RCC 7860 (cell line): ENCODE measurements around the gene PEBP1.

ENCODE experiments used
- DNase-seq: peaks from one replicate; pipeline ENCODE4 v3.0.0-alpha.2; 2015; ENCODE audit warnings: low spot score
- FAIRE-seq: peaks from 2 replicates; lab custom pipeline; 2012; peaks lifted over from hg19 to GRCh38; lab: Jason Lieb, UNC

PEBP1 gene

DNA sequence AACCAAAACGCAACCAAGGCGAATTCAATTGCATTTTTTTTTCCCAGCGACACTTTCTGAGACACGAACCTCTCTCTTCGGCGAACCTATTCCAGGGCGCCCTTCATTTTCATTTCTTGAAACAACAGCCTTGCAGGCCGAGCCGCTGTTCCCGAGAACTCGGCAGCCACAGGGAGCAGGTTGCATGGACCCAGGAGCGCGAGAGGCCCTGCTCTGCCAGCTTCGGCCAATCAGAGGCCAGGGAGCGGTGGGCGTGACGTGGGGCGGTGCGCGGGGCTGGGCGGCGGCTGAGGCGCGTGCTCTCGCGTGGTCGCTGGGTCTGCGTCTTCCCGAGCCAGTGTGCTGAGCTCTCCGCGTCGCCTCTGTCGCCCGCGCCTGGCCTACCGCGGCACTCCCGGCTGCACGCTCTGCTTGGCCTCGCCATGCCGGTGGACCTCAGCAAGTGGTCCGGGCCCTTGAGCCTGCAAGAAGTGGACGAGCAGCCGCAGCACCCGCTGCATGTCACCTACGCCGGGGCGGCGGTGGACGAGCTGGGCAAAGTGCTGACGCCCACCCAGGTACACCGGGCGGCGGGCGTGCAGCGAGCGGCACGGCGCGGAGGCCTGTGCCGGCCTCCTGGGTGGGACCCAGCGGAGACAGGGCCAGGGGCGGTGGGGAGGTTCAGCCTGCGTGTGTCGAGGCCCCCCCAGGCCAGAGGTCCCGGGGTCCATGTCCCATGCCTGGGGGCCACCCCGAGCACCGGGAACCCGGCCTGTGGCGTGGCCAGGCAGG lies at the start of gene PEBP1:
Gene PEBP1, plus strand, starts transcription at position 337 of the 771 bp plus-strand sequence. Its CDS starts 86 bp downstream, at position 423.
- FAIRE-seq (no peak), DNase-seq (peak; percentile 77)

DNA sequence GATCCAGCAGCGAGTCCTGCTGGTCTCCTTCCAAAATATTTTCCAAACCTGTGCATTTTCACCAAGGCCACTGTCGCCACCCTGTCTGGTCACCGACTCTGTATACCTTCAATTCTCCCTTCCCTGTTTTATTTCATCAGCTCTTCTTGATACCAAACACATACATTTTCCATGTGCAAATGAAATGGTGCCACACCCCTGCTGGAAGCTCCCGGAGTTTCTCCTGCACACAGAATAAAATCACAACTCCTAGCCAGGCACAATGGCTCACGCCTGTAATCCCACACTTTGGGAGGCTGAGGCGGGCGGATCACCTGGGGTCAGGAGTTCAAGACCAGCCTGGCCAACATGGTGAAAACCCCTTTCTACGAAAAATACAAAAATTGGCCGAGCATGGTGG lies 46.1 kb upstream of the PEBP1 start:
- FAIRE-seq (no peak), DNase-seq (no peak)

DNA sequence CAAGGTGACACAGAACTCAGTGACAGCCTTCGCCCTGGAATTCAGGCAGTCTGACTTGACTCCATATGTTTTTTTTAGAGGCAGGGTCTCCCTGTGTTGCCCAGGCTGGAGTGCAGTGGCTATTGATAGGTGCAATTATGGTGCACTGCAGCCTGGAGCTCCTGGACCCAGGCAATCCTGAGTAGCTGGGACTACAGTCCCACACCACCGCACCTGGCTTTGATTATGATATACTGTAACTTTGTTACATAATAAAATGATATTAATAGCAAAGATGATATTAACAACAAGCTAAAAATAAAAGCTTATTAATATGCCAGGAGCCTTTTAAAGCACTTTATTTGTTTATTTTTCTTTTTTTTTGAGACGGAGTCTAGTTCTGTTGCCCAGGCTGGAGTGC lies 41.9 kb upstream of the PEBP1 start:
- FAIRE-seq, result no peak

DNA sequence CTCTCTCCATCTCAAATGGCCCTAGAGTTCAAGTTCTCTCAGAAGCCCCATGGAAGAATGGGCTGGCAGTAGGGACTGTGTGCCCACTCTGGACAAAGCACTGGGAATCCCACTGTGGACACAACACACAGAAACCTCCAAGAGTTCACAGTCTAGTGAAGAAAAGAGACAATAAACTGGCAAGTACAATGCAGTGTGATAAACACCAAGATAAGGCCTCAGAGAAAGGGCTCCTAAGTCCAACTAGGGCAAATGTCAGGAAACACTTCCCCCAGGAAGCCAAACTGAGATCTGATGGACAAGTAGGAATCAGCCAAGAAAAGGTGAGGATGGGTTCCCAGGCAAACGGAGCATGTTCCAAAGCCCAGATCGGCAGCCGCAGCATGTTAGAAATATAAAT lies 37.5 kb upstream of the PEBP1 start:
- DNase-seq (no peak), FAIRE-seq (no peak)

More for the DNA sequence above, 41.9 kb upstream of the PEBP1 start:
- DNase-seq, result no peak

DNA sequence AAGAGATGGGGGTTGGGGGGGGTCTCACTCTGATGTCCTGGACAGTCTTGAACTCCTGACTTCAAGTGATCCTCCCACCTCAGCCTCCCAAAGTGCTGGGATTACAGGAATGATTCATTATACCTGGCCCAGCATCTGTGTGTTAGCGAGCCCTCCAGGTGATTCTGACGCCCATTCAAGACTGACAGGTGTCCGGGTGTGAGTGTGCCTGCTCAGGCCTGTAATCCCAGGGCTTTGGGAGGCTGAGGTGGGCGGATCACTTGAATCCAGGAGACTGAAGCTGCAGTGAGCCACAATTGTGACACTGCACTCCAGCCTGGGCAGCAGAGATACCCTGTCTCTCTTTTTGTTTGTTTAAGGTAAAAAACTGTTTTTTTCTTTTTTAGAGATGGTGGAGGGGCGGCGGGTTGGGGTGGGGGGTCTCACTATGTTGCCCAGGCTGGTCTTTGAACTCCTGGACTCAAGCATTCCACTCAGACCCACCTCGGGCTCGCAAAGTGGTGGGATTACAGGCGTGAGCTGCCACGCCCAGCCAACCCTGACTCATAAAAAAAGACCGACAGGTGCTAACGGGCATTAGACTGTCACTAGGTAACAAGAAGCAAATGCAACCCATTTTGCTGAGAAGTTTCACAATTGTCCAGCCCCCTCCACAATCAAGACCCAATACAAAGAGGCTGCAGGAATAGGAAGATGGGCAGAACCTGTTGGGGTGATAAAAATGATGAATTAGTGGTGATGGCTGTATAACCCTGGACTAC lies 36.8 kb upstream of the PEBP1 start:
- FAIRE-seq (no peak), DNase-seq (no peak)

DNA sequence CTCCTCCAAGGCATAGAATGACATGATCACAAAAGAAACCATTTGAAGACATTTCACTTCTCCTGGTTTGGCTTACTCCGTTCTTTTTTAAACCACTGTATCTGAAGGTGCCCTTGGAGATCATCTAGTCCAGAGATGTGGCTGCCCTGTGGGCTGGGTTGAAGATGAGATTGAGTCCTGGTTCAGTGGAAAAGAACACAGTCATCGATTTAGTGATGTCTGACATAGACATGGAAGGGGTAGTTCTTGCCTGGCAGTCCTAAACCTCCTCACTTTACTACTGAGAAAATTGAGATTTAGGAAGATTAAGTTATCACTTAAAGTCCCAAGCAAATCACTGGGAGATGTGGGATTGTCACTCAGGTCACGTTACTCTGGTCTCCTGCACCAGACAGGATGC lies 34.9 kb upstream of the PEBP1 start:
- DNase-seq (no peak), FAIRE-seq (no peak)

DNA sequence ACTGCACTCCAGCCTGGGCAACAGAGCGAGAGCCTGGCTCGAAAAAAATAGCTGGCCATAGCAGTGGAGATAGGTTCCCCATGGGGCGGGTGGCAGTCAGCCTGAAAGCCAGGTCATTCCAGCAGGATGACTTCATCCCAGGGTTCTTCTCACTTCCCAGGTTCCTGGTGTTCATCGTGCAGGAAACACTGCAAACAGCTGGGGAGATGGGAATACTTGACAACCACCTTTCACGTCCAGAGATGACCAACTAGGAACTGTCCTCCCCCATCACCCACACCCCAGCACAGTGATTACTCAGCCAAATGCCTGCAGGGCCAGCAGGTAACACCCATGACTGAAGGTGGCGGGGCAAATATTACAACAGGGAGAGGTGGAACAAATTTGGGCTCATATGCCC lies 33.9 kb upstream of the PEBP1 start:
- DNase-seq (peak; percentile 89), FAIRE-seq (peak; percentile 90)

DNA sequence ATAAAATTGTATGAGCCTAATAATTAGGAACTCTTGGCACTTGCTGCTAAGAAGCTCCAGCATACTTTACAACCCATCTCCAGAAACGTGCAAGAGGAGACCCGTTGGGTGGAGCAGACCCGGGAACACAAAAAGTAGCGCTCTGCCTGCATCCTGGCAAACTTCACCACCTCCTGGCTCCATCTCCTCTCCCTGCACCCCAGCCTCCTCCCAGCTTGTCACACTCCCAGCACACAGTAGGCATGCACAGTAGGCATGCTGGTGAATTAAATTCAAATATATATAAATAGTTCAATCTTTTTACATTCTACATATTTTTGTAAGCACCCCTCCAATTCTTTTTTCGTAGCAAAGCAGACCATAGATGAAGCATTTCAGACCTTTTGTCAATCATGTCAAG lies 33.3 kb upstream of the PEBP1 start:
- FAIRE-seq, result no peak
- DNase-seq, result no peak

DNA sequence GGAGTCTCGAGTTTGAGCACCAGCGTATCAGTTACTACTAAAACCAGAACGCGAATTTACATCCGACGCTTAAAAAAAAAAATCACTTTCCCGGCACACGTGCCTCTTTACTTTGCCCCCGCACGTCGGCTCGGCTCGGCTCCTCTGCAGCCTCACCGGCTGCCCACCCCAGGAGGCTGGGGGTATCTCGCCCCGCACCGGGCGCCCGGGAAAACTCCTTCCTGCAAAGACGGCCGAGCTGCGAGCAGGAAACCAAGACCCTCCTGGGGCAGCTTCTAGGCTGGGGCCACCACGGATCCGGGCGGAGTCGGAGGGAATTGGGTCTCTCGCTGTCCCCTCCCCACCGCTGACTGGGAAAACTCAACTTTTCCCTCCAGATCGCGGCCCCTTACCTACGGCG lies 32.7 kb upstream of the PEBP1 start:
- DNase-seq (no peak), FAIRE-seq (no peak)

DNA sequence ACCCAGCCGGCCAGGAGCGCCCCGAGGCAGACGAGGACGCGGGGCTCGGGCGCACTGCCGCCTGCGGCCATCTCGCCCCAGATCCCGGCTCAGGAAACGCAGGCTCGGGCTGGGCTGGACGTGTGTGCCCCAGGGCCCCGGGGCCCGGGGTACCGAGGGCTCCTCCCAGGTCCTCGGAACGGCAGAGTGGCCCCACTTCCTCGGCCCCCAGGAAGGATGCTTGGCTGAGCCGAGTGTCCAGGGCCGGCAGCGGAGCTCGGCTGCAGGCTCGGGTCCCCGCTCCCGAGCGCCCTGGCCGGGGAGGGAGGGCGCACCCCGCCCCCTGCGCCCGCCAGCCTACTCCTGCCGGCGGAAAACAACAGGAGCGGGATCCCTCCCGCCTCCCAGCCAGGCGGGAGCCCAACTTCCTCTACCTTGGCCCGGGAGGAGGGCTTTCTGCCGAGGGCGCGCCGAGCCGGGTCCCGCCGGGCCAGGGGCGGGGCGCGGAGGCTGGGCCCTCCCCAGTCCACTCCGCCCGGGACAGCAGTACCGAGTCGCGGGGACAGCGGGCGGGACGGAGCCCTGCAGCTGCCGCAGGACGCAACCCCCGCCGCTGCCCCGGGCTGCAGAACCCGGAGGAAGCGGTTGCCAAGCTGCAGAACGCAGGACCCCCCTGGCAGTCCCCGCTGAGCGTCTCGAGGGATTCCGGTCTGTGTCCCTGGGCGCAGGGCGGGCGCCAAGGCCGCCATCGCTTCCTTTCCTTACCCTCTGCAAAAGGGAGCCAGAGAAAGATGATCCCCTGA lies 32.1 kb upstream of the PEBP1 start, which contains the start of gene VSIG10:
Gene VSIG10, minus strand, starts transcription at position 411 of the 782 bp plus-strand sequence. Its CDS starts 340 bp downstream, at position 71.
- FAIRE-seq, result no peak
- DNase-seq, result peak; percentile 56

DNA sequence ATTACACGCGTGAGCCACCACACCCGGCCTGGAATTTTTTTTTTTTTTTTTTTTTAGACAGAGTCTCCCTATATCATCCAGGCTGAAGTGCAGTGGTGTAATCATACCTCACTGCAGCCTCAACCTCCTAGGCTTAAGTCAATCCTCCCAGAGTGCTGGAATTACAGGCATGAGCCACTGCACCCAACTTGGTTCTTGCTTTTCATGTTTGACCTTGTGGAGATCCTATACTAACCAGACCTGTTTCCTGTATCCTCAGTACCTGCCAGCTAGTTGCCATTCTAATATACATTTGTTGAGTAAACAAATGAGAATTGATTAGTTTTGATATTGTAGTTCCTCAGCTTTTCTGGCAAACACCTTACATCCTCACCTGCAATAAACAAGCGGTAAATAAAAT lies 28.9 kb upstream of the PEBP1 start:
- DNase-seq (no peak), FAIRE-seq (no peak)

DNA sequence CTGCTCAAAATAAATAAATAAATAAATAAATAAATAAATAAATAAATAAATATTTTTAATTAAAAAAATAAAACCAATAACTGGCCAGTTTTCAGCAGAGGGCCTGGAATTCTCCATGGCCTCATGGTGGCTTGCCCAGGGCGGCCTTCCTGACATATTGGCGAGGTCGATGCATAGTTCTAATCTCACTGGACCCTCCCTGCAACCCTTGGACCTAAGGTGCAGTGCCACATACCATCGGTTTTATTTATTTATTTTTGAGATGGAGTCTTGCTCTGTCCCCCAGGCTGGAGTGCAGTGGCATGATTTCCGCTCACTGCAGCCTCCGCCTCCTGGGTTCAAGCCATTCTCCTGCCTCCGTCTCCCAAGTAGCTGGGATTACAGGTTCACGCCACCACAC lies 28.2 kb upstream of the PEBP1 start:
- no peak for FAIRE-seq

DNA sequence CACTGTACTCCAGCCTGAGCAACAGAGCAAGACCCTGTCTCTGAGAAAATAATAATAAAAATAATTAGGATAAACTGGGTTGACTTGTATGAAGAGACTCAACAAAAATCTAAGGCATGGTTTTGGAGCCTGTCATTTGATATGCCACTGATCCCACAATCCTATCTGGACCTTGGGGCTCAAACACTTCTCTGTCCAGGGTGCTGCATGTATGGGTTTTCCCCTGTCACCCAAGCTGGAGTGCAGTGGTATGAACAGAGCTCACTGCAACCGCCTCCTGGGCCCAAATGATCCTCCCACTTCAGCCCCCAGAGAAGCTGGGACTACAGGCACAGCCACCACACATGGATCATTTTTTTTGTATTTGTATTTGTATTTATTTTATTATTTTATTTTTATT lies 26.8 kb upstream of the PEBP1 start:
- FAIRE-seq, result no peak
- DNase-seq, result no peak

More for the DNA sequence above, 28.2 kb upstream of the PEBP1 start:
- DNase-seq, result no peak

DNA sequence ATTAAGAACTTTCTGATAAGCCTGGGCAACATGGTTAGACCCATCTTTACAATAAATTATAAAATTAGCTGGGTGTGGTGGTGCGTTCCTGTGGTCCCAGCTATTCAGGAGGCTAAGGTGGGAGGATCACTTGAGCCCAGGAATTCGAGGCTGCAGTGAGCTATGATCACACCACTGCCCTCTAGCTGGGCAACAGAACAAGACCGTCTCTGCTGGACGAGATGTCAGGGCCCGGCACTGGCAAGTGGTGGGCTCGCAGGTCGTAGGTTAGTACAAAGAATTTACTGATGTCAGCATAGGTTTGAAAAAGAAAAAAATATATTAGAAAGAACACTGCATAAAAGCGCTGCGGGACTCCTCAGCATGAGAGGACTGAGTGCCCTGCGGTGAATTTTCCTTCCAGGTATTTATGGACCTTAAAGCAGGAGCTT lies 16.5 kb upstream of the PEBP1 start:
- no peak for DNase-seq
- FAIRE-seq, result no peak

DNA sequence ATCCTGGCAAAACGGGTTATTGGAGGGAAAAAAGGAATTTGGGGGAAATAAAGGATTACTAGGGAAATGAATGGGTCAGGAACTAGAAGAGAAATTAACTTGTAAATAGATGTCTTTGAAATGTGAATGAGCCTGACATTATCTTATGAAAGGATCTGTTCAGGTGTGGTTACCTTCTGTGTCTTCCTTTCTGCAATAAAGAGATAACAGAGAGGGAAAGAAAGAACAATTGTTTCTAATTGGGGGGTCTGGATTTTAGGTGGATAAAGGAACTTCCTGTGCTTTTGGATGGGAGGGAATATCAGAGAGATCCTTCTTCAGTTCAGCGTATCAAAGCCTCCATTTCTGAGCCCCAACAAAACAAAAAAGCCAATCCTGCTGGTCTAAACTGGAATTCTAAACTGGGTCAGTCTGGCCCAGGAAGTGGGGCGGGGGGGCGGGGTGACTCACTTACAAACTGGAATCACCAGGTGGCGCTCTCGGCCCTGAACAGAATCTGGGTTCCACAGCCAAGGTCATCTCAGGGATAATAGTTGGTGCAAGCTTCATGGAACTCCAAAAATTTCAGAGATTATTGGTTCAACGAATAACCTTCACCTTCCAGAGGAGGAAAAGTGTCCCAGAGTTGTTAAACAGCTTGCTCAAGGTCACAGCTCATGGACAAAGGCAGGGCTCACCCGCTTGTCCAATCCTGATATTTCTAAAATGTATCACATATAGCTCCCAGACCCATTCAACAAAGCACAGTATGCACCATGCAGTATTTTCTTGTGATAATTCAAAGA lies 15.2 kb upstream of the PEBP1 start:
- FAIRE-seq (no peak), DNase-seq (peak; percentile 38)

DNA sequence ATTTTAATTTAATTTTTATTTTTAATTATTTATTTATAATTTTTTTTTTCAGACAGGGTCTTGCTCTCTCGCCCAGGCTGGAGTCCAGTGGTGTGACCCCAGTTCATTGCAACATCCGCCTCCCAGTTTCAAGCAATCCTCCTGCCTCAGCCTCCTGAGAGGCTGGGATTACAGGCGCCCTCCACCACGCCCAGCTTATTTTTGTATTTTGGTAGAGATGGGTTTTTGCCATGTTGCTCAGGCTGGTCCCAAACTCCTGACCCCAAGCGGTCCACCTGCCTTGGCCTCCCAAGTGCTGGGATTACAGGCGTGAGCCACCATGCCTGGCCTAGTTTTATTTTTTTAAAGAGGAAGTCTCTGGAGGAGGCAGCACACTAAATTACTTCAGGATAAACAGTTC lies 13.7 kb upstream of the PEBP1 start:
- DNase-seq, result no peak
- no peak for FAIRE-seq

DNA sequence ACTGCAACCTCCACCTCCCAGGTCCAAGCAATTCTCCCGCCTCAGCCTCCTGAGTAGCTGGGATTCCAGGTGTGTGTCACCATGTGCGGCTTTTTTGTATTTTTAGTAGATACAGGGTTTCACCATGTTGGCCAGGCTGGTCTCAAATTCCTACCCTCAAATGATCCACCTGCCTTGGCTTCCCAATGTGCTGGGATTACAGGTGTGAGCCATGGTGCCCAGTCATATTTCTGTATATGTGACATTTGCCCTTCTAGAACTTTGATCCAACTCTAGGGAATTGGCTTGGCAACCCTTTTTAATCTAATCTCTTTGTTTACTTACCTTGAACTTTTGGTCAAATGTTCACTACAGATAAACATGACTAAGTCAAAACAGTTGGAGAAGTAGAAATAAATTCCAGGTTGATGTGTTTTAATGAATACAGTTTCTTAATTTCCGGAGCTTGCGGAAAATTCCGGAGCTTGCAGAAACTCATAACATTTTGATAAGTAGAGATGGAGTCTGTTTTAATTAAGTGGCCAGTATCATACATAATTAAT lies 11.5 kb upstream of the PEBP1 start:
- DNase-seq, result no peak
- no peak for FAIRE-seq

DNA sequence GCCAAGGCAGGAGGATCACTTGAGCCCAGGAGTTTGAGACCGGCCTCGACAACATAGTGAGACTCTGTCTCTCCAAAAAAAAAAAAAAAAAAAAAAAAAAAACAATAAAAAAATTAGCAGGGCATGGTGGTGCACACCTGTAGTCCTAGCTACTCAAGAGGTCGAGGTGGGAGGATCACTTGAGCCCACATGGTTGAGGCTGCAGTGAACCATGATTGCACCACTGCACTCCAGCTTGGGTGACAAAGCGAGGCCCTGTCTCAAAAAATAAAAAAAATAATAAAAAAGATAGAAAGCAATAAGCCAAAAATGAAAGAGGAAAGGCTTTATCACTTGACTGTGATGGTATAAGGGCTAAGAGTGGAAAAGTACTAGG lies 10.2 kb upstream of the PEBP1 start:
- no peak for FAIRE-seq
- DNase-seq, result no peak

DNA sequence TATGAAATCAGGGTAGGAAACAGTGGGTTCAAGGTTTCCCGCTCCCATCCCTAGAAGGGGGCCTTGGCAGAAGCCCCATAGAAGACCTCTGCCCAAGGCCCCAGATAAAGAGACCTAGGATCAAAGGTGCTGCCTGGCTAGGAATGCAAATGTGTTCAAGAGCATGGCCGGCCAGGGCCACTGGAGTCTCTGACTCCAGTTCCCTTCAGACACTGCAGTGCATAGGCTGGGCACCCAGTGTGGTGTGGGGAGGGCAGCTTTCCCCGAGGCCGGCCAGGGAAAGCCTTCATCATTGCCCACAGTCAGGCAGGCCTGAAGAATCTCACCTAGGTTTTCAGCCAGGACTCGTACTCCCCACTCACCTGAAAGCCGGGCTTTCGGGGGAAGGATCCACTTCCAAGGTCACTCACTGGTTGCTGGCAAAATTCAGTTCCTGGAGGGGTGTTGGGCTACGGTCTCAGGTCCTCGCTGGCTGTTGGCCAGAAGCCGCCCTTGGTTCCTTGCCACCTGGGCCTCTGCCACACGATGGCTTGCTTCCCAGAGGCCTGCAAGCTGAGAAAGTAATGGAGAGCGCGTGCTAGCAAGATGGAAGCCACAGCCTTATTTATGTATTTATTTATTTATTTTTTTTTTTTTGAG lies 9.7 kb upstream of the PEBP1 start:
- no peak for FAIRE-seq

DNA sequence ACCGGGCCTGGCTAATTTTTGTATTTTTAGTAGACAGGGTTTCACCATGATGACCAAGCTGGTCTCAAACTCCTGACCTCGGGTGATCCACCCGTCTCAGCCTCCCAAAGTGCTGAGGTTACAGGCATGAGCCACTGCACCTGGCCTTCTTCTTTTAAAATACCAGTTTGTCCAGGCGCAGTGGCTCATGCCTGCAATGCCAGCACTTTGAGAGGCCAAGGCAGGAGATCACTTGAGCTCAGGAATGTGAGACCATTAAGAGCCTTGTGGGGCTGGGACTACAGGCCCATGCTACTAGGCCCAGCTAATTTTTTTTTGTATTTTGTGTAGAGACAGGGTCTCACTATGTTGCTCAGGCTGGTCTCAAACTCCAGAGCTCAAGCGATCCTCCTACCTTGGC lies 8.1 kb upstream of the PEBP1 start:
- FAIRE-seq (no peak), DNase-seq (no peak)

More for the DNA sequence above, 9.7 kb upstream of the PEBP1 start:
- DNase-seq, result no peak
